ENCODE results near the gene AMBP. TPM values are rescaled to one million over a fixed set of nuclear protein-coding genes. Genes with fewer than 3 reads are reported as not detected.

Gene AMBP
- total and polyA plus RNA-seq, 2 experiments from 2014 or later = not detected

- no peak overlapping the region for H3K4me3 ChIP-seq
- in situ Hi-C loops (cut with MboI) = no loop called here
- WGBS, 2 experiments (ENCODE audit: low coverage in 1 of 2, low lambda C conversion rate in 2 of 2, missing lambda C conversion rate in 2 of 2) = 55 to 65% methylated on average over 7 of the region's 7 CpGs
These were observed 6.8 kb downstream of the AMBP start for GRCh38 chr9:114071197-114071795.

GRCh38 chr9:114070188-114071103, 7.7 kb downstream of the AMBP start:
- in situ Hi-C loops (cut with MboI) = no loop called here
- no peak overlapping the region for H3K4me2 ChIP-seq (ENCODE audit: unreplicated experiment)
- H2AFZ ChIP-seq = no peak overlapping the region
- no peaks in the 10 kb centered on the region for H3K36me3 ChIP-seq (ENCODE audit: low read depth)
- H3K27me3 ChIP-seq (replicated peaks; ENCODE audit: insufficient read depth) = peaks cover 13% of the 10 kb centered on the region
- no peaks in the 10 kb centered on the region for H3K79me2 ChIP-seq (ENCODE audit: insufficient read depth)
- H3K4me1 ChIP-seq (ENCODE audit: insufficient read depth) = no peaks in the 10 kb centered on the region
- 79 to 80% methylated on average over 15 to 17 of the region's 17 CpGs for WGBS, 2 experiments (ENCODE audit: low coverage in 1 of 2, low lambda C conversion rate in 2 of 2, missing lambda C conversion rate in 2 of 2)
- no peaks in the 10 kb centered on the region for H3F3A ChIP-seq (ENCODE audit: insufficient read depth)
- TF ChIP-seq EZH2phosphoT487 (IDR thresholded peaks at IDR 0.05; ENCODE audit: insufficient read depth, low read depth) (no peak), EZH2 (IDR thresholded peaks at IDR 0.05; ENCODE audit: insufficient read depth, poor library complexity, severe bottlenecking) (no peak)
- no peaks in the 10 kb centered on the region for H4K20me1 ChIP-seq (ENCODE audit: insufficient read depth)
- H3K9me3 ChIP-seq (ENCODE audit: low read depth) = no peaks in the 10 kb centered on the region
- H3K9me2 ChIP-seq (ENCODE audit: insufficient read depth) = no peaks in the 10 kb centered on the region
- DNase-seq = no peak
- H3K4me3 ChIP-seq = no peak overlapping the region
- H3K27ac ChIP-seq = no peak overlapping the region
- H3K9ac ChIP-seq = no peak overlapping the region

More at GRCh38 chr9:114071197-114071795, 6.8 kb downstream of the AMBP start:
- no peaks in the 10 kb centered on the region for H3K9me2 ChIP-seq (ENCODE audit: insufficient read depth)
- H4K20me1 ChIP-seq (ENCODE audit: insufficient read depth) = no peaks in the 10 kb centered on the region
- H3K27me3 ChIP-seq (replicated peaks; ENCODE audit: insufficient read depth) = peaks cover 15% of the 10 kb centered on the region
- no peaks in the 10 kb centered on the region for H3K9me3 ChIP-seq (ENCODE audit: low read depth)
- H3K27ac ChIP-seq = no peak overlapping the region
- no peaks in the 10 kb centered on the region for H3K36me3 ChIP-seq (ENCODE audit: low read depth)
- no peak overlapping the region for H2AFZ ChIP-seq
- H3K4me2 ChIP-seq (ENCODE audit: unreplicated experiment) = no peak overlapping the region
- no peaks in the 10 kb centered on the region for H3K4me1 ChIP-seq (ENCODE audit: insufficient read depth)
- DNase-seq = no peak
- no peak for TF ChIP-seq EZH2phosphoT487 (IDR thresholded peaks at IDR 0.05; ENCODE audit: insufficient read depth, low read depth)
- no peak for TF ChIP-seq EZH2 (IDR thresholded peaks at IDR 0.05; ENCODE audit: insufficient read depth, poor library complexity, severe bottlenecking)
- H3K9ac ChIP-seq = no peak overlapping the region
- no peaks in the 10 kb centered on the region for H3F3A ChIP-seq (ENCODE audit: insufficient read depth)
- H3K79me2 ChIP-seq (ENCODE audit: insufficient read depth) = no peaks in the 10 kb centered on the region

- Histone ChIP-seq H3F3A (ENCODE audit: insufficient read depth) (no peaks in the 10 kb centered on the region), H3K27ac (no peak overlapping the region), H3K27me3 (replicated peaks; ENCODE audit: insufficient read depth) (peaks cover 5% of the 10 kb centered on the region), H3K4me3 (no peak overlapping the region), H3K9me3 (ENCODE audit: low read depth) (no peaks in the 10 kb centered on the region), H3K79me2 (ENCODE audit: insufficient read depth) (no peaks in the 10 kb centered on the region), H3K4me1 (ENCODE audit: insufficient read depth) (no peaks in the 10 kb centered on the region), H4K20me1 (ENCODE audit: insufficient read depth) (no peaks in the 10 kb centered on the region), H2AFZ (no peak overlapping the region), H3K4me2 (ENCODE audit: unreplicated experiment) (no peak overlapping the region), H3K36me3 (ENCODE audit: low read depth) (no peaks in the 10 kb centered on the region), H3K9me2 (ENCODE audit: insufficient read depth) (no peaks in the 10 kb centered on the region), H3K9ac (no peak overlapping the region)
- in situ Hi-C loops (cut with MboI) = no loop called here
- DNase-seq = no peak
- TF ChIP-seq EZH2phosphoT487 (IDR thresholded peaks at IDR 0.05; ENCODE audit: insufficient read depth, low read depth) (no peak), EZH2 (IDR thresholded peaks at IDR 0.05; ENCODE audit: insufficient read depth, poor library complexity, severe bottlenecking) (no peak)
- 72 to 77% methylated on average over 7 to 9 of the region's 9 CpGs for WGBS, 2 experiments (ENCODE audit: low coverage in 1 of 2, low lambda C conversion rate in 2 of 2, missing lambda C conversion rate in 2 of 2)
These were observed 8.5 kb downstream of the AMBP start for GRCh38 chr9:114069476-114070187.

- no peaks in the 10 kb centered on the region for H3K9me2 ChIP-seq (ENCODE audit: insufficient read depth)
- H4K20me1 ChIP-seq (ENCODE audit: insufficient read depth) = no peaks in the 10 kb centered on the region
- no peaks in the 10 kb centered on the region for H3K36me3 ChIP-seq (ENCODE audit: low read depth)
- H3F3A ChIP-seq (ENCODE audit: insufficient read depth) = no peaks in the 10 kb centered on the region
- H3K4me1 ChIP-seq (ENCODE audit: insufficient read depth) = no peaks in the 10 kb centered on the region
- no peak overlapping the region for H3K9ac ChIP-seq
- no peak for DNase-seq
- H3K4me3 ChIP-seq = no peak overlapping the region
- no peaks in the 10 kb centered on the region for H3K79me2 ChIP-seq (ENCODE audit: insufficient read depth)
- peaks cover 6% of the 10 kb centered on the region; the same call in 1 of the 2 replicates for H3K27me3 ChIP-seq (replicated peaks; ENCODE audit: insufficient read depth)
- 63 to 69% methylated on average over 6 to 8 of the region's 8 CpGs for WGBS, 2 experiments (ENCODE audit: low coverage in 1 of 2, low lambda C conversion rate in 2 of 2, missing lambda C conversion rate in 2 of 2)
- no peak overlapping the region for H2AFZ ChIP-seq
- H3K27ac ChIP-seq = no peak overlapping the region
- no peaks in the 10 kb centered on the region for H3K9me3 ChIP-seq (ENCODE audit: low read depth)
- TF ChIP-seq EZH2phosphoT487 (IDR thresholded peaks at IDR 0.05; ENCODE audit: insufficient read depth, low read depth) (no peak), EZH2 (IDR thresholded peaks at IDR 0.05; ENCODE audit: insufficient read depth, poor library complexity, severe bottlenecking) (no peak)
- no peak overlapping the region for H3K4me2 ChIP-seq (ENCODE audit: unreplicated experiment)
- in situ Hi-C loops (cut with MboI) = no loop called here
These were observed 12.8 kb downstream of the AMBP start for GRCh38 chr9:114065304-114065703.
